GM10248 (cell line): ENCODE results near the gene NUDT4B.
"Not testable (repeated sequence)": the region's sequence is repeated elsewhere in the genome, so short reads cannot be mapped to it uniquely, and the experiment has no call there.

Source experiments
- CTCF ChIA-PET: fragments of 300-600 bp; sonication (Branson Sonifier 250); formaldehyde crosslinking; extraction: SDS; loops from one replicate; lab custom pipeline; 2021; ENCODE audit warnings: antibody characterized with exemption; lab: Yijun Ruan, JAX
- POLR2A ChIA-PET: fragments of 350-650 bp; sonication (Branson Sonifier 250); formaldehyde crosslinking; extraction: SDS; loops from one replicate; lab custom pipeline; 2020; ENCODE audit warnings: antibody characterized with exemption; lab: Yijun Ruan, JAX
- DNase-seq: peaks from one replicate; pipeline ENCODE4 v3.0.0; 2012; ENCODE audit errors: extremely low spot score

NUDT4B gene

DNA sequence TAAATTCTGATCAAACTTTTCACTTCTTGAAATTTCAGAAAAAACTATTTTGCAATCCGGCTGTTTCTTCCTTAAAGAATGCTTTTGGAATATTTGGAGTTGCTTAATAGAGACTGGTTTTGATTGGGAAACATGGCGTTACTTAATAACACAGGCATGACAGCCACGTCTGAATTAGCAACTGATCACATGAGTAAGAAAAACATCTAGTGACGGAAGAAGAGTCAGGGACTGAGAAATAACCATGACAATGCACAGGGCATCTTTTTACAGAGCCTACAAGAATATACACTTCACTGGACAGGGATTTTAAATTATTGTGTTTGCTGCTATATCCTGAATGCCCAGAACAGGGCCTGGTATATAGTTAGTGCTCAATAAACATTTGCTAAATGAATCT, 25.1 kb downstream of the NUDT4B start:
- CTCF ChIA-PET, POLR2A ChIA-PET, DNase-seq: not testable (repeated sequence)

GRCh38 chr1:148774102-148774501, 25.5 kb downstream of the NUDT4B start:
- POLR2A ChIA-PET, CTCF ChIA-PET, DNase-seq: not testable (repeated sequence)

DNA sequence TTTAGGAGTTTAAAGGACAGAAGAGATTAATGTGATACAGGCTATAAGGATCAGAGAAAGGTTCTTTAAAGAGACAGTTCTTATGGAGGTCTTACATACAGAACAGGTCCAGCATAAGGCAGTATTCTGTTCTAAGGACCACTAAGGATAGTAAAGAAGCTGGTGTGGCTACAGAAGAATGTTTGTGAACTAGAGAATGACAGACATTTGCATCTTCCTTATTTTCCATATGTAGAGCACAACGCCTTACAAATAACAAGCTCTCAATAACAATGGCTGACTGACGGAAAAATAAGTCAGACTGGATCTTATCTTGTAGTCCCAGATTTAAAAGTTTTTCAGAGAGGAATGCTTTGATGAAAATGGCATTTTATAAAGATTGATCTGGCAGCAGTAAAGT, 26.7 kb downstream of the NUDT4B start:
- POLR2A ChIA-PET, DNase-seq, CTCF ChIA-PET: not testable (repeated sequence)

- DNase-seq, POLR2A ChIA-PET, CTCF ChIA-PET: not testable (repeated sequence)
Observed at GRCh38 chr1:148777649-148778048, 29.1 kb downstream of the NUDT4B start.

GRCh38 chr1:148780404-148780803, 31.8 kb downstream of the NUDT4B start:
- CTCF ChIA-PET, POLR2A ChIA-PET, DNase-seq: not testable (repeated sequence)

DNA sequence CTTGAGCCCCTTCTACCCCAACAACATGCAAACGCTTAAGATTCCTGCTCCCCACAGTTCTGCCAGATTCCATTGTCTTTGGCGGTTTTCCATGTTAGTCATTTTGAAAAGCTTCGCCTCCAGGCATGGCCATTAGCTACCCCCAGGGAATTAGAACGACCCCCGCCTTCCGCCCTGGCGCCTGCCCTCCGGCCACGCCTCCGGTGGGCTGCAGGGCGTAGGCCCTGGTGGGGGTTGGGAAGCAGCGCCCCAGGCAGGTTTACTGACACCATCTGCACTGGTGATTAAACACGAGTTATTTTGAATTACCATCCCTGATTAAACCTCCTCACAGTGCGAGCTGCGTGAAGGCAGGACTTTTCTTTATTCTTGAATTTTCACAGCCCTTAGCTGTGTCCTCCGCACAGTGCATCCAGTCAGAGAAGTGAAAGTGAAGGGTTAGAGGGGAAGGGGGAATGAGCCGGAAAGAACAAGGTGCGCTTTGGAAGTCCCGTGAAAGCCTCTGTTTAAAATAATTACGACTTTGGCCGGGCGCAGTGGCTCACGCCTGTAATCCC, 43.0 kb downstream of the NUDT4B start:
- CTCF ChIA-PET, POLR2A ChIA-PET: not testable (repeated sequence)

DNA sequence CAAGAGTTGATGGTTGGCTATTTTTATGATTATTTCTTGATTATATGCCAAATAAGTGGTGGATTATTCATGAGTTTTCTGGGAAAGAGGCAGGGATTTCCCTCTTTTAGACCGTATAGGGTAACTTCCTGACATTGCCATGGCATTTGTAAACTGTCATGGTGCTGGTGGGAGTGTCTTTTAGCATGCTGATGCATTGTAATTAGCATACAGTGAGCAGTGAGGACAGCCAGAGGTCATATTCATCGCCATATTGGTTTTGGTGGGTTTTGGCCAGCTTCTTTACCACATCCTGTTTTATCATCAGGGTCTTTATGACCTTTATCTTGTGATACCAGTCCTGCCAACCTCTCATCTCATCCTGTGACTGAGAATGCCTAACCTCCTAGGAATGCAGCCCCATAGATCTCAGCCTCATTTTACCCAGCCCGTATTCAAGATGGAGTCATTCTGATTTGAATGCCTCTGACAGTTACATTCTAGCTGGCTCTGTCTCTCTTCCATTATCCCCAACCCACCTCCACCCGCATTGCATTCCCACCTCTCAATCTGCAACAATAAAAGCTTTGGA, 45.3 kb downstream of the NUDT4B start:
- POLR2A ChIA-PET, result not testable (repeated sequence)

More for the DNA sequence above, 43.0 kb downstream of the NUDT4B start:
- not testable (repeated sequence) for DNase-seq

More for the DNA sequence above, 45.3 kb downstream of the NUDT4B start:
- DNase-seq, CTCF ChIA-PET: not testable (repeated sequence)
